Body of pancreas (tissue), 4 donors: ENCODE results near the gene BCL6B. TPM values are rescaled to one million over a fixed set of nuclear protein-coding genes. Genes with fewer than 3 reads are reported as not detected.
"Not testable (repeated sequence)": the region's sequence is repeated elsewhere in the genome, so short reads cannot be mapped to it uniquely, and the experiment has no call there.

Experiments
- ATAC-seq: fragments of 150-250 bp; one replicate; pipeline ENCODE4 v1.9.1; 2016
- DNase-seq, 4 donors: peaks; one replicate each; pipeline ENCODE4 v3.0.0-alpha.2; 2019
- H3K27ac ChIP-seq, 4 donors: fragments of 200-600 bp; sonication (generic); 1 replicate in 3 of 4; 2 replicates in 1 of 4; pipeline versions ENCODE4 v1.5.1 to v1.6.1; 2016 to 2019; ENCODE audit warnings: mild to moderate bottlenecking in 1 of 4, mixed read lengths in 1 of 4, moderate library complexity in 1 of 4
- H3K27me3 ChIP-seq, 2 donors: fragments of 200-600 bp; sonication (generic); one replicate each; pipeline ENCODE4 v1.6.0; 2016; ENCODE audit warnings: mild to moderate bottlenecking in 1 of 2
- H3K36me3 ChIP-seq, 2 donors: fragments of 200-600 bp; sonication (generic); replicated peaks in 1 of 2; 2 replicates each; pipeline ENCODE4 v1.5.1; 2016; ENCODE audit warnings: low read depth in 2 of 2; ENCODE audit not compliant: insufficient read depth in 1 of 2
- H3K4me1 ChIP-seq: fragments of 200-600 bp; sonication (generic); one replicate; pipeline ENCODE4 v1.6.0; 2016
- H3K4me3 ChIP-seq, 2 donors: fragments of 200-600 bp; sonication (generic); 1 replicate in 1 of 2; 2 replicates in 1 of 2; pipeline ENCODE4 v1.5.1; 2016 to 2019
- H3K9me3 ChIP-seq, 3 donors: fragments of 200-600 bp; sonication (generic); 1 replicate in 2 of 3; 2 replicates in 1 of 3; pipeline ENCODE4 v1.5.1; 2016
- CTCF ChIP-seq, 7 experiments: fragments of 450-650 bp in 4 of 7; fragments of 200-600 bp in 3 of 7; sonication (generic) in 3 of 7; IDR thresholded peaks; one replicate each; pipeline ENCODE4 v1.5.1; 2016 to 2019; ENCODE audit warnings: antibody characterized with exemption in 7 of 7
- POLR2A ChIP-seq, 3 donors: fragments of 450-650 bp; IDR thresholded peaks; one replicate each; pipeline ENCODE4 v1.6.1; 2016; ENCODE audit warnings: antibody characterized with exemption in 3 of 3, mild to moderate bottlenecking in 2 of 3
- WGBS, 2 donors: methylation state at CpG; one replicate each; pipeline ENCODE4 v1.1.5; 2017; 5-methylcytosine and 5-hydroxymethylcytosine counted together
- intact Hi-C: fragments of 100-400 bp; cut with DNase I; formaldehyde crosslinking; loops from one replicate; pipeline ENCODE4 v1.15.1; 2023
- total RNA-seq, 2 donors: library from RNA; depleted of rRNA; stranded (reverse); fragments of >200 nt; gene quantifications; one replicate each; pipeline ENCODE4 v1.1.0, GENCODE V29; 2016

BCL6B gene, protein sequence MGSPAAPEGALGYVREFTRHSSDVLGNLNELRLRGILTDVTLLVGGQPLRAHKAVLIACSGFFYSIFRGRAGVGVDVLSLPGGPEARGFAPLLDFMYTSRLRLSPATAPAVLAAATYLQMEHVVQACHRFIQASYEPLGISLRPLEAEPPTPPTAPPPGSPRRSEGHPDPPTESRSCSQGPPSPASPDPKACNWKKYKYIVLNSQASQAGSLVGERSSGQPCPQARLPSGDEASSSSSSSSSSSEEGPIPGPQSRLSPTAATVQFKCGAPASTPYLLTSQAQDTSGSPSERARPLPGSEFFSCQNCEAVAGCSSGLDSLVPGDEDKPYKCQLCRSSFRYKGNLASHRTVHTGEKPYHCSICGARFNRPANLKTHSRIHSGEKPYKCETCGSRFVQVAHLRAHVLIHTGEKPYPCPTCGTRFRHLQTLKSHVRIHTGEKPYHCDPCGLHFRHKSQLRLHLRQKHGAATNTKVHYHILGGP
- 1 to 10 TPM; 1.6 to 8.9 TPM for total RNA-seq

GRCh38 chr17:7022781-7023571 lies at the start of gene BCL6B:
Gene BCL6B (plus strand): TSS chr17:7023050. CDS start chr17:7023672, 622 bp downstream.
- ATAC-seq (no peak), DNase-seq (no peak)
- Histone ChIP-seq H3K27ac (peak within 1 kb of the TSS in 3 of 4 donors; percentile 40 to 70 (median 43)), H3K27me3 (no peaks in the 10 kb centered on the region), H3K4me3 (no peak within 1 kb of the TSS), H3K4me1 (peaks cover 31% of the 10 kb centered on the region), H3K9me3 (no peaks in the 10 kb centered on the region), H3K36me3 (no peaks in the 10 kb centered on the region)
- 12 to 17% methylated on average over 34 to 47 of the region's 47 CpGs for WGBS, 2 donors
- TF ChIP-seq POLR2A (IDR thresholded peaks at IDR 0.05) (no peak), CTCF (IDR thresholded peaks at IDR 0.05) (no peak)
- intact Hi-C loops = loop anchor here (10.0 kb wide), 1 partner anchor 178 kb away; no protein-coding TSS in a partner anchor

- DNase-seq, H3K4me1 ChIP-seq, ATAC-seq, H3K36me3 ChIP-seq, intact Hi-C loops, H3K27me3 ChIP-seq, H3K27ac ChIP-seq, H3K9me3 ChIP-seq, H3K4me3 ChIP-seq: not testable (repeated sequence)
- 74 to 88% methylated on average over 5 of the region's 5 CpGs for WGBS, 2 donors
These were observed 43.4 kb upstream of the BCL6B start for GRCh38 chr17:6979440-6979839.

DNA sequence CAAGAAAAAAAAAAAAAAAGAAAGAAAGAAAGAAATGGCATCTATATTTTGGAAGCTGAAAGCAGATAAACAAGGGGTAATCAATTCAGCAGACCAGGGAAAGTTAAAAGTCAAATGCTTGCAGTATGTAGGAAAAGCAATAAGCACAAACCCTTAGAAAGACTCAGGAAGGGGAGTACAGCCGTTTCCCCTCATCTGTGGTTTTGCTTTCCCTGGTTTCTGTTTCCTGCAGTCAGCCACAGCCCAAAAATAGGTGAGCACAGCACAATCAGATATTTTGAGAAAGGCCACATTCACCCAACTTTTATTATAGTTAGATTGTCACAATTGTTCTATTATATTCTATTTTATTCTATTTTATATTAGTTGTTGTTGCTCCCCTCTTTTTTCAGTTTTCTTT lies 41.4 kb upstream of the BCL6B start:
- no peaks in the 10 kb centered on the region for H3K36me3 ChIP-seq
- H3K27ac ChIP-seq = no peak overlapping the region
- no peak for ATAC-seq
- no peak for DNase-seq
- WGBS, 2 donors = 52 to 53% methylated on average over 1 of the region's 1 CpG
- H3K4me1 ChIP-seq = no peaks in the 10 kb centered on the region
- intact Hi-C loops = no loop called here
- no peak for TF ChIP-seq POLR2A (IDR thresholded peaks at IDR 0.05)
- TF ChIP-seq CTCF (IDR thresholded peaks at IDR 0.05) = no peak
- no peaks in the 10 kb centered on the region for H3K9me3 ChIP-seq
- no peaks in the 10 kb centered on the region for H3K27me3 ChIP-seq
- H3K4me3 ChIP-seq = no peak overlapping the region

- no peaks in the 10 kb centered on the region for H3K4me1 ChIP-seq
- H3K4me3 ChIP-seq = no peak overlapping the region
- TF ChIP-seq POLR2A (IDR thresholded peaks at IDR 0.05) = no peak
- TF ChIP-seq CTCF (IDR thresholded peaks at IDR 0.05) = no peak
- intact Hi-C loops = no loop called here
- DNase-seq = no peak
- H3K36me3 ChIP-seq = no peaks in the 10 kb centered on the region
- WGBS, 2 donors = 55 to 66% methylated on average over 4 of the region's 4 CpGs
- no peaks in the 10 kb centered on the region for H3K9me3 ChIP-seq
- no peaks in the 10 kb centered on the region for H3K27me3 ChIP-seq
- ATAC-seq = no peak
- H3K27ac ChIP-seq = no peak overlapping the region
These were observed 37.6 kb upstream of the BCL6B start for GRCh38 chr17:6985266-6985665.

GRCh38 chr17:6986676-6987075 lies 36.2 kb upstream of the BCL6B start:
- 63 to 70% methylated on average over 3 of the region's 3 CpGs for WGBS, 2 donors
- no peaks in the 10 kb centered on the region for H3K4me1 ChIP-seq
- DNase-seq (no peak), ATAC-seq (no peak)
- H3K27ac ChIP-seq = no peak overlapping the region
- no peak overlapping the region for H3K4me3 ChIP-seq
- H3K27me3 ChIP-seq = no peaks in the 10 kb centered on the region
- H3K9me3 ChIP-seq = no peaks in the 10 kb centered on the region
- intact Hi-C loops = no loop called here
- TF ChIP-seq CTCF (IDR thresholded peaks at IDR 0.05) (no peak), POLR2A (IDR thresholded peaks at IDR 0.05) (no peak)
- H3K36me3 ChIP-seq = no peaks in the 10 kb centered on the region
